Chondrocyte (in vitro differentiated cells): ENCODE data around the gene DCTN4. TPM values are rescaled to one million over a fixed set of nuclear protein-coding genes. Genes with fewer than 3 reads are reported as not detected.

ENCODE experiments used
- DNase-seq: peaks from one replicate; pipeline ENCODE4 v3.0.0; 2021; ENCODE audit warnings: mixed read lengths, low spot score
- H3K27ac Mint-ChIP-seq: one replicate; pipeline ENCODE4 v1.8.0; 2021; ENCODE audit warnings: mild to moderate bottlenecking, moderate library complexity, mixed read lengths; ENCODE audit not compliant: unreplicated experiment
- H3K27me3 Mint-ChIP-seq: 2 replicates; pipeline ENCODE4 v1.8.0; 2021; ENCODE audit warnings: low read depth, mixed read lengths
- H3K36me3 Mint-ChIP-seq: 2 replicates; pipeline ENCODE4 v1.8.0; 2021; ENCODE audit warnings: low read depth, mixed read lengths
- H3K4me1 Mint-ChIP-seq: 2 replicates; pipeline ENCODE4 v1.8.0; 2021; ENCODE audit warnings: low read depth, mild to moderate bottlenecking, mixed read lengths
- H3K4me3 Mint-ChIP-seq: one replicate; pipeline ENCODE4 v1.8.0; 2021; ENCODE audit warnings: mild to moderate bottlenecking, moderate library complexity, mixed read lengths; ENCODE audit not compliant: unreplicated experiment
- H3K9me3 Mint-ChIP-seq: 2 replicates; pipeline ENCODE4 v1.8.0; 2021; ENCODE audit warnings: low read depth, mixed read lengths
- total RNA-seq: library from RNA; stranded (reverse); gene quantifications from 3 replicates; pipeline ENCODE4 v1.2.1, GENCODE V29; 2021
- TF ChIP-seq, protein P1 (sequence below): fragments of 200-600 bp; sonication (generic); IDR thresholded peaks from 2 replicates; pipeline ENCODE4 v1.5.0; 2021; ENCODE audit warnings: antibody characterized with exemption, mild to moderate bottlenecking, moderate library complexity

The DCTN4 gene
- total RNA-seq, 1 donor from 2014 or later, result 50.5 TPM

DNA sequence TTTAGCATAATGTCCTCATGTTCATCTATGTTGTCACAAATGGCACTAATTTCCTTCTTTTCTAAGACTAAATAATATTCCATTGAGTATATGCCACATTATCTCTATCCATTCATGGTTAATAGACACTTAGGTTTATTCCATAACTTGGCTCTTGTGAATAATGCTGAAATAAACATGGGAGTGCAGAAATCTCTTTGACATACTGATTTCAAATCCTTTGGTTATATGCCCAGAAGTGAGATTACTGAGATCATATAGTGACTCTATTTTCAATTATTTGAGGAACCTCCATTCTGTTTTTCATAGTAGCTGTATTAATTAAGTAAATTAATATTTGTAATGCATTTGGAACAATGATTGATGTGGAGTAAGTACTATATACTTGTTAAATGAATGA, 32.7 kb upstream of the DCTN4 start:
- H3K36me3 Mint-ChIP-seq, result peaks cover 2% of the 10 kb centered on the region
- H3K9me3 Mint-ChIP-seq, result no peaks in the 10 kb centered on the region
- H3K4me3 Mint-ChIP-seq, result no peak overlapping the region
- no peak overlapping the region for H3K27ac Mint-ChIP-seq
- no peaks in the 10 kb centered on the region for H3K27me3 Mint-ChIP-seq
- DNase-seq, result no peak
- peaks cover 28% of the 10 kb centered on the region for H3K4me1 Mint-ChIP-seq
- TF ChIP-seq, protein P1, sequence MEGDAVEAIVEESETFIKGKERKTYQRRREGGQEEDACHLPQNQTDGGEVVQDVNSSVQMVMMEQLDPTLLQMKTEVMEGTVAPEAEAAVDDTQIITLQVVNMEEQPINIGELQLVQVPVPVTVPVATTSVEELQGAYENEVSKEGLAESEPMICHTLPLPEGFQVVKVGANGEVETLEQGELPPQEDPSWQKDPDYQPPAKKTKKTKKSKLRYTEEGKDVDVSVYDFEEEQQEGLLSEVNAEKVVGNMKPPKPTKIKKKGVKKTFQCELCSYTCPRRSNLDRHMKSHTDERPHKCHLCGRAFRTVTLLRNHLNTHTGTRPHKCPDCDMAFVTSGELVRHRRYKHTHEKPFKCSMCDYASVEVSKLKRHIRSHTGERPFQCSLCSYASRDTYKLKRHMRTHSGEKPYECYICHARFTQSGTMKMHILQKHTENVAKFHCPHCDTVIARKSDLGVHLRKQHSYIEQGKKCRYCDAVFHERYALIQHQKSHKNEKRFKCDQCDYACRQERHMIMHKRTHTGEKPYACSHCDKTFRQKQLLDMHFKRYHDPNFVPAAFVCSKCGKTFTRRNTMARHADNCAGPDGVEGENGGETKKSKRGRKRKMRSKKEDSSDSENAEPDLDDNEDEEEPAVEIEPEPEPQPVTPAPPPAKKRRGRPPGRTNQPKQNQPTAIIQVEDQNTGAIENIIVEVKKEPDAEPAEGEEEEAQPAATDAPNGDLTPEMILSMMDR, result no peak

DNA sequence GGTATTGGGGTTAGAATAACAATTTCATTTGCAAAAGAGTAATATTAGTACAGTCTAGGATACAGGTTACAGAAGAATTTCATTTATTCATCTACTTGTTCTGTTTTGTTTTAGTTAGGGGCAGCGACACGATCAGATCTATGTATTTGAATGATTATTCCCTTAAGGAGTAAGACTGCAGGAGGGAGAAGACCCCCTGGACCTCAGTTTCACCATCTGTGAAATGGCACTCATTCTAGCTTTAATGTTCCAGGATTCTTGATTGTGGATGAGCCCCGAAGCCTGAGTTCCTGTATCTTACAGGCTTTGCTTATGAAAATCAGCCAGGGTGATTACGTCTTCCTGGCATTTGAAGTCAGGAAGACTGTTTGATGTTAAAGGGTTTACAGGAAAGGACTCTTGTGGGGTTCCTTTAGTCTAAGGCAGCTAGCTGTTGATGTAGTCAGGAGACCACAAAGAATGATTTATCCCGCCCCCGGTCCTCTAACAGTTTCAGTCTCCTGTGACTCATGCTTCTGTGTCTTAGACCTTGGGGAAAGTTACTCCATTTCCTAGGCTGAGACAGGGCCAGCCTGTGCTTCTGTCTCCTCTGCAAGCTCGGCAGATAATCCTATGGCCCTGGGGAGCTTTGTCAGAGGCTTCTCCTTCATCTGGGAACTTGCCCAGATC, 31.3 kb upstream of the DCTN4 start:
- H3K27me3 Mint-ChIP-seq, result no peaks in the 10 kb centered on the region
- H3K36me3 Mint-ChIP-seq, result peaks cover 3% of the 10 kb centered on the region
- DNase-seq, result no peak
- peaks cover 3% of the 10 kb centered on the region for H3K9me3 Mint-ChIP-seq
- peaks cover 28% of the 10 kb centered on the region for H3K4me1 Mint-ChIP-seq
- TF ChIP-seq, protein P1, result no peak
- peak overlapping the region; percentile 25 for H3K4me3 Mint-ChIP-seq
- H3K27ac Mint-ChIP-seq, result peak overlapping the region; percentile 92

DNA sequence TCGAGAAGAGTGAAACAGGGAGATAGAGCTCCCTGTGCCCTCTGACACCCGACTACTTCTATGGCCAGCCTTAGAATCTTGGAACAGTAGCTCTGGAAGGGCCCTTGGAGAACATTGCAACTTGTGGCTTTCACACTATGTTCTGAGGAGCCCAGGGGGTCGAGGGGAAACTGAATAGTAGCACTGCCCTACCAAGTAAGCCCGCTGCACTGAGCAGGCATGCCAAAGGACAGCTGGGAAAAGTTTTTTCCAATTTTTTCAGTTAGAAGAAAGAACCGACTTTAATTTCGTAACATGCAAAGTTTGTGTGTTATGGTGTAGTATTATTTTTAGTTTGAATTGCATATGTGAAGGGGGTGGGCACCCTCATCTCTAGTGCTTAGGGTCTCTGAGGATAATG, 30.6 kb upstream of the DCTN4 start:
- H3K36me3 Mint-ChIP-seq, result peaks cover 3% of the 10 kb centered on the region
- H3K27ac Mint-ChIP-seq, result peak overlapping the region; percentile 92
- DNase-seq, result no peak
- no peak overlapping the region for H3K4me3 Mint-ChIP-seq
- peaks cover 30% of the 10 kb centered on the region for H3K4me1 Mint-ChIP-seq
- TF ChIP-seq, protein P1, result no peak
- peaks cover 3% of the 10 kb centered on the region for H3K9me3 Mint-ChIP-seq
- H3K27me3 Mint-ChIP-seq, result no peaks in the 10 kb centered on the region

DNA sequence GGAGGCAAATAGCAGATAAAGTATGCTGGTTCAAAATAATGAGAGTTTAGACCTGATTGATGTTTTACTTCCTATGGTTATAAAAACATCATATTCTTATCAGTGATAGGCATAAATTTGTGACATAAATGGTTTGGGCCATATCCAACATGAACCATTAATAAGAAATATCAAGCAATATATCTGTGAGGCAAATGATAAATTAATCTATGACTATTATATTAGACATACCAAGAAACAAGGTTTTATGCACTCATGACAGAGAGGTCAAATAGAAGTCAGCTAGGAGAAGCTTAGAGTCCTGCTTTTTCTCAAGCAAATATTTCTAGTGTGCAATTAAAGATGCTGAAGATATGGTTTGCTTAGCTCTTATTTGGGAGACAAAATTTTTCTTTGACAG, 30.2 kb upstream of the DCTN4 start:
- H3K27ac Mint-ChIP-seq, result peak overlapping the region; percentile 58
- no peaks in the 10 kb centered on the region for H3K27me3 Mint-ChIP-seq
- DNase-seq, result no peak

DNA sequence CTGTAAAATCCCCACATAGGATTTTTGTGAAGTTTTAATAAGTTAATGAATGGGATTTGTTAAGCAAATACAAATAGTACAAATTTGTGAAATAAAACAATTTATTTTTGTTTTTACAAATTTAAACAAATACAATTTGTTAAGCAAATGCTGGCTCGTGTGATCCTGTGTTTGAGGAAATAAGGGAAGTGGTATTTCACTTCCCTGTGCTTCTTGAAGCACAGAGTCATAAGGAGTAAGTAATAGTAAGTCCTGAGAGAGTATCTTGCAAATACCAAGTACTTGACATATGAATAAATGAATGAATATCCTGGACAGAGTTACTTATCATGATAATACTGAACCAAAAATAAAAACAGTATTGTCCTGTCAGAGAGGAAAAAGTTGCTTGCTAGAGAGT, 28.8 kb upstream of the DCTN4 start:
- DNase-seq, result no peak
- Mint-ChIP-seq H3K4me3 (no peak overlapping the region), H3K27ac (no peak overlapping the region), H3K9me3 (peaks cover 3% of the 10 kb centered on the region), H3K36me3 (peaks cover 3% of the 10 kb centered on the region), H3K27me3 (no peaks in the 10 kb centered on the region), H3K4me1 (peaks cover 45% of the 10 kb centered on the region)
- TF ChIP-seq, protein P1, result no peak

More for the DNA sequence above, 30.2 kb upstream of the DCTN4 start:
- Mint-ChIP-seq H3K36me3 (peaks cover 3% of the 10 kb centered on the region), H3K9me3 (peaks cover 3% of the 10 kb centered on the region), H3K4me1 (peaks cover 34% of the 10 kb centered on the region), H3K4me3 (no peak overlapping the region)
- TF ChIP-seq, protein P1, result no peak
